Uterus (tissue), 2 donors: Measurements from ENCODE around the gene RET.

Experiments
- POLR2A ChIP-seq, 2 donors: fragments of 450-650 bp; IDR thresholded peaks; one replicate each; pipeline ENCODE4 v1.6.1; 2016; ENCODE audit warnings: antibody characterized with exemption in 2 of 2, mild to moderate bottlenecking in 1 of 2, moderate library complexity in 1 of 2
- TF ChIP-seq, protein P1 (sequence below), 4 experiments: fragments of 200-600 bp in 2 of 4; fragments of 450-650 bp in 2 of 4; sonication (generic) in 2 of 4; IDR thresholded peaks; one replicate each; pipeline ENCODE4 v1.5.1; 2016 to 2019; ENCODE audit warnings: antibody characterized with exemption in 4 of 4, mild to moderate bottlenecking in 2 of 4, moderate library complexity in 1 of 4

DNA sequence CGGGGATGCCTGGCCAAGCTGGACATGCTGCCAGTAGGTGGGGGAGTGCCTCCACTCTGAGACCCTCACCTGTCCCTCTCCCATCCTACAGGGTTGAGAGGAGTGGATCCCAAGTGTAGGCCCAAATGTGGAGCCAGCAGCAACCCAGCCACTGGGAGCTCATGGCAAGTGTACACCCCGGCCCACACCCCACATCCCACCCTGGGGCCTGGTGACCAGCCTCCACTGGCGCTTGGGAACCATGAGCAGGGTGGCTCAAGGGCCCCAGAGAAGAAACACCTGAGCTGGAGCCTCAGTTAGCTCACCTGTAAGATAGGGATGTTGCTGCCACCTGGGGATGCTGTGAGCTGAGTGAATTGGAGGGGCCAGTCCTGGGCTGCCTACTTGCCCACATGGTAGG lies 10.4 kb upstream of the RET start:
- TF ChIP-seq, protein P1, sequence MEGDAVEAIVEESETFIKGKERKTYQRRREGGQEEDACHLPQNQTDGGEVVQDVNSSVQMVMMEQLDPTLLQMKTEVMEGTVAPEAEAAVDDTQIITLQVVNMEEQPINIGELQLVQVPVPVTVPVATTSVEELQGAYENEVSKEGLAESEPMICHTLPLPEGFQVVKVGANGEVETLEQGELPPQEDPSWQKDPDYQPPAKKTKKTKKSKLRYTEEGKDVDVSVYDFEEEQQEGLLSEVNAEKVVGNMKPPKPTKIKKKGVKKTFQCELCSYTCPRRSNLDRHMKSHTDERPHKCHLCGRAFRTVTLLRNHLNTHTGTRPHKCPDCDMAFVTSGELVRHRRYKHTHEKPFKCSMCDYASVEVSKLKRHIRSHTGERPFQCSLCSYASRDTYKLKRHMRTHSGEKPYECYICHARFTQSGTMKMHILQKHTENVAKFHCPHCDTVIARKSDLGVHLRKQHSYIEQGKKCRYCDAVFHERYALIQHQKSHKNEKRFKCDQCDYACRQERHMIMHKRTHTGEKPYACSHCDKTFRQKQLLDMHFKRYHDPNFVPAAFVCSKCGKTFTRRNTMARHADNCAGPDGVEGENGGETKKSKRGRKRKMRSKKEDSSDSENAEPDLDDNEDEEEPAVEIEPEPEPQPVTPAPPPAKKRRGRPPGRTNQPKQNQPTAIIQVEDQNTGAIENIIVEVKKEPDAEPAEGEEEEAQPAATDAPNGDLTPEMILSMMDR (IDR thresholded peaks at IDR 0.05) = no peak
- TF ChIP-seq POLR2A (IDR thresholded peaks at IDR 0.05) = no peak
